ENCODE measurements around the gene LRRIQ4. TPM values are rescaled to one million over a fixed set of nuclear protein-coding genes. Genes with fewer than 3 reads are reported as not detected.

The LRRIQ4 gene
- total RNA-seq: not detected

GRCh38 chr3:169812332-169813235 lies at the start of gene LRRIQ4, which contains the start of gene LRRC34:
Gene LRRIQ4 (plus strand): TSS chr3:169812870. CDS start chr3:169821922, 9,052 bp downstream.
Gene LRRC34 (minus strand): TSS chr3:169812904. CDS start chr3:169812548, 356 bp downstream.
- peak; percentile 89 for ATAC-seq
- peak; percentile 60 for DNase-seq (ENCODE audit: low spot score)

GRCh38 chr3:169764312-169764881 lies 48.3 kb upstream of the LRRIQ4 start:
- DNase-seq (ENCODE audit: low spot score) (peak; percentile 67), ATAC-seq (peak; percentile 55)

GRCh38 chr3:169764882-169765612 lies 47.6 kb upstream of the LRRIQ4 start, which contains the start of gene TERC:
Gene TERC (minus strand): TSS chr3:169765060.
- ATAC-seq: peak; percentile 87
- peak; percentile 94 for DNase-seq (ENCODE audit: low spot score)

GRCh38 chr3:169769287-169770181 lies 43.1 kb upstream of the LRRIQ4 start, which contains the start of gene ACTRT3:
Gene ACTRT3 (minus strand): TSS chr3:169769561. CDS start chr3:169769520, 41 bp downstream.
- DNase-seq (ENCODE audit: low spot score): peak; percentile 79
- ATAC-seq: peak; percentile 40

- DNase-seq (ENCODE audit: low spot score): peak; percentile 56
- peak; percentile 17 for ATAC-seq
Measured at GRCh38 chr3:169771497-169772304, 41.0 kb upstream of the LRRIQ4 start.

GRCh38 chr3:169772305-169772896 lies 40.3 kb upstream of the LRRIQ4 start:
- DNase-seq (ENCODE audit: low spot score) (peak; percentile 79), ATAC-seq (peak; percentile 53)

- ATAC-seq (peak; percentile 87), DNase-seq (ENCODE audit: low spot score) (peak; percentile 93)
Measured at GRCh38 chr3:169772897-169773816, 39.5 kb upstream of the LRRIQ4 start, which contains the start of gene MYNN. Gene MYNN (plus strand): TSS chr3:169773396. CDS start chr3:169774296, 900 bp downstream.

- no peak for ATAC-seq
Measured at GRCh38 chr3:169774186-169774585, 38.5 kb upstream of the LRRIQ4 start.

GRCh38 chr3:169777822-169778221 lies 34.8 kb upstream of the LRRIQ4 start:
- DNase-seq (ENCODE audit: low spot score): no peak
- no peak for ATAC-seq

More at GRCh38 chr3:169774186-169774585, 38.5 kb upstream of the LRRIQ4 start:
- no peak for DNase-seq (ENCODE audit: low spot score)

- no peak for DNase-seq (ENCODE audit: low spot score)
- ATAC-seq: no peak
Measured at GRCh38 chr3:169780742-169781141, 31.9 kb upstream of the LRRIQ4 start.

- no peak for ATAC-seq
- no peak for DNase-seq (ENCODE audit: low spot score)
Measured at GRCh38 chr3:169781209-169781855, 31.3 kb upstream of the LRRIQ4 start.

- no peak for DNase-seq (ENCODE audit: low spot score)
- ATAC-seq: no peak
Measured at GRCh38 chr3:169787120-169787519, 25.6 kb upstream of the LRRIQ4 start.

- no peak for DNase-seq (ENCODE audit: low spot score)
- ATAC-seq: no peak
Measured at GRCh38 chr3:169787791-169788190, 24.9 kb upstream of the LRRIQ4 start.

- DNase-seq (ENCODE audit: low spot score) (no peak), ATAC-seq (no peak)
Measured at GRCh38 chr3:169790219-169790618, 22.5 kb upstream of the LRRIQ4 start.

- DNase-seq (ENCODE audit: low spot score) (no peak), ATAC-seq (no peak)
Measured at GRCh38 chr3:169790687-169791429, 21.8 kb upstream of the LRRIQ4 start.

- DNase-seq (ENCODE audit: low spot score) (no peak), ATAC-seq (no peak)
Measured at GRCh38 chr3:169792359-169792758, 20.3 kb upstream of the LRRIQ4 start.
